ENCODE data around the gene ARF4.

Gene ARF4

DNA sequence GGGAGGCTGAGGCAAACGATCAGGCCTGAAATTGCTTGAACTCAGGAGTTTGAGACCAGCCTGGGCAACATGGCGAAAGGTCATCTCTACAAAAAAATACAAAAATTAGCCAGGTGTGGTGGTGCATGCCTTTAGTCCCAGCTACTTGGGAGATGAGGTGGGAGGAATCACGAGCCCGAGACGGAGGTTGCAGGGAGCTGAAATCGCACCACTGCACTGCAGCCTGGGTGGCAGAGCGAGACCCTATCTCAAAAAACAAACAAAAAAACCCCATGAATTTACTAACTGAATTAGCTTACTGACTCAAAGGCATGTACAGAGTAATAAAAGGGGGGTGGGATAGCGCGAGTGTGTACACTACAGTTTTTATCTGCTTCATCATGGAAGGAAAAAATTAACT is 19.3 kb downstream of the ARF4 start:
- H3K4me3 ChIP-seq (ENCODE audit: low read depth, low read length) = no peak overlapping the region

DNA sequence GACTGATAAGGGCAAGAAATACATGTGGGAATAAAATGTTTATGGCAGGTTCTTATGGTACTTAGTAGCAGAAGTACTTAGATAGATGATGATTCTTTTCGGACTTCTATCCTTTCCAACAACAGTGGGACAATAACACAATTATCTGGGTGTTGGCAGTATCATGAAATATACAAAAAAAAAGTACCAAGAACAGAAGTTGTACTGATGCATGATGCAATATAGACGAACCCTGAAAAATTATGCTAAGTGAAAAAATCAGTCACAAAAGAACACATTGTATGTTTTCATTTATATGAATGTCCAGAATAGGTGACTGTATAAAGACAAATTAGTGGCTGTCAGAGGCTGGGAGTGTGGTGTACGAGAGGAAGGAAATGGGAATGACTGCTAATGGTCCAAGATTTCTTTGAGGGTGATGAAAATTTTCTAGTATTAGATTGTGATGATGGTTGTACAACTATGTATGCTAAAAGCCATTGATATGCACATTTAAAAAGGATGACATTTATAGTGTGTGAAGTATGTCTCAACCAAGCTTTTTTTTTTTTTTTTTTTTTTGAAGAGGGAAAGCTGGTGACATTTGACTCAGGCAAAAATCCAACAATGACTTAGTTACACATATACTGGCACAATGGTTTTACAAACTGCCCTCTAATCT is 21.0 kb downstream of the ARF4 start:
- no peak overlapping the region for H3K4me3 ChIP-seq (ENCODE audit: low read depth, low read length)
- TF ChIP-seq CTCF (IDR thresholded peaks at IDR 0.05; ENCODE audit: low read depth, low read length) = no peak

More for the DNA sequence above, 19.3 kb downstream of the ARF4 start:
- TF ChIP-seq CTCF (IDR thresholded peaks at IDR 0.05; ENCODE audit: low read depth, low read length) = no peak

GRCh38 chr3:57572096-57572495 is 25.0 kb downstream of the ARF4 start:
- no peak for TF ChIP-seq CTCF (IDR thresholded peaks at IDR 0.05; ENCODE audit: low read depth, low read length)
- no peak overlapping the region for H3K4me3 ChIP-seq (ENCODE audit: low read depth, low read length)

GRCh38 chr3:57570878-57571277 is 26.3 kb downstream of the ARF4 start:
- no peak overlapping the region for H3K4me3 ChIP-seq (ENCODE audit: low read depth, low read length)
- TF ChIP-seq CTCF (IDR thresholded peaks at IDR 0.05; ENCODE audit: low read depth, low read length) = no peak

DNA sequence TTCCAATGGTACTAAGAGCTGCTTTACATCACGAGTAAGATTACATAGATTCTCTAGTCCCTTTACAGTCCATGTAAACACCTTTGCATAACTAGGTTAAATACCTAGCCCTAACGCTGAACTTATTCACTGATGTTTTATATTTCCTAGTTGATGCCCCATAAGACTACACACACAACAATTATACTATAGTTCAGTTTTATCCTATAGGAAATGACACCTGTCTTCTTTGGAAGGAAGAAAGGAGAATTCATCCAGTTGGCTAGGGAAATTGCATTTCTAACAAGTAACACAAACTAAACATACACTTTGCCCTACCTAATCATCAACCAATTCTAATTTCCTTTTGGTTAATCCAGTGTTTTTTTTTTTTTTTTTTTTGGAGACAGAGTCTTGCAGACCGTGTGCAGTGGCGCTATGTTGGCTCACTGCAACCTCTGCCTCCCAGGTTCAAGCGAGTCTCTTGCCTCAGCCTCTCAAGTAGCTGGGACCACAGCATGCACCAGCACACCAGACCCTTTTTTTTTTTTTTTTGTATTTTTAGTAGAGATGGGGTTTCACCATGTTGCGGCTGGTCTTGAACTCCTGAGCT is 27.2 kb downstream of the ARF4 start:
- TF ChIP-seq CTCF (IDR thresholded peaks at IDR 0.05; ENCODE audit: low read depth, low read length) = no peak
- H3K4me3 ChIP-seq (ENCODE audit: low read depth, low read length) = no peak overlapping the region

- no peak for TF ChIP-seq CTCF (IDR thresholded peaks at IDR 0.05; ENCODE audit: low read depth, low read length)
- no peak overlapping the region for H3K4me3 ChIP-seq (ENCODE audit: low read depth, low read length)
Measured at GRCh38 chr3:57559526-57559925, 37.6 kb downstream of the ARF4 start.

DNA sequence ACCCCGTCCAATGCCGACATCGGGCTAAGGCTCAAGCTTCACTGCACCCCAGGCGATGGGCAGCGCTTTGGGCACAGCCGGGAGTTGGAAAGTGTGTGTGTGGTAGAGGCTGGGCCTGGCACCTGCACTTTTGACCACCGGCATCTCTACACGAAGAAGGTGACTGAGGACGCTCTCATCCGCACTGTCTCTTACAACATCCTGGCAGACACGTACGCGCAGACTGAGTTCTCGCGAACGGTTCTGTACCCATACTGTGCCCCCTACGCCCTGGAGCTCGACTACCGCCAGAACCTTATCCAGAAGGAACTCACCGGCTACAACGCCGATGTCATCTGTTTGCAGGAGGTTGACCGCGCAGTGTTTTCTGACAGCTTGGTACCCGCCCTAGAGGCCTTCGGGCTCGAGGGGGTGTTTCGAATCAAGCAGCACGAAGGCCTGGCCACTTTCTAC is 40.0 kb downstream of the ARF4 start:
- H3K4me3 ChIP-seq (ENCODE audit: low read depth, low read length) = peak overlapping the region; percentile 87
- TF ChIP-seq CTCF (IDR thresholded peaks at IDR 0.05; ENCODE audit: low read depth, low read length) = no peak
